SHP77 (cell line): ENCODE data around the gene PTPRO.

Experiments used
- DNase-seq, 2 experiments: peaks; one replicate each; lab custom pipeline; 2025; lab: John Stamatoyannopoulos, UW

The PTPRO gene

GRCh38 chr12:15322164-15323061 is at the start of gene PTPRO:
PTPRO (plus strand) TSS chr12:15322508.
- peak in 1 of 2 experiments; percentile 32 for DNase-seq

- DNase-seq, result no peak
Measured at GRCh38 chr12:15273896-15274295, 48.4 kb upstream of the PTPRO start.

- no peak for DNase-seq
Measured at GRCh38 chr12:15274561-15274967, 47.7 kb upstream of the PTPRO start.

- no peak for DNase-seq
Measured at GRCh38 chr12:15276088-15276698, 46.1 kb upstream of the PTPRO start.

DNA sequence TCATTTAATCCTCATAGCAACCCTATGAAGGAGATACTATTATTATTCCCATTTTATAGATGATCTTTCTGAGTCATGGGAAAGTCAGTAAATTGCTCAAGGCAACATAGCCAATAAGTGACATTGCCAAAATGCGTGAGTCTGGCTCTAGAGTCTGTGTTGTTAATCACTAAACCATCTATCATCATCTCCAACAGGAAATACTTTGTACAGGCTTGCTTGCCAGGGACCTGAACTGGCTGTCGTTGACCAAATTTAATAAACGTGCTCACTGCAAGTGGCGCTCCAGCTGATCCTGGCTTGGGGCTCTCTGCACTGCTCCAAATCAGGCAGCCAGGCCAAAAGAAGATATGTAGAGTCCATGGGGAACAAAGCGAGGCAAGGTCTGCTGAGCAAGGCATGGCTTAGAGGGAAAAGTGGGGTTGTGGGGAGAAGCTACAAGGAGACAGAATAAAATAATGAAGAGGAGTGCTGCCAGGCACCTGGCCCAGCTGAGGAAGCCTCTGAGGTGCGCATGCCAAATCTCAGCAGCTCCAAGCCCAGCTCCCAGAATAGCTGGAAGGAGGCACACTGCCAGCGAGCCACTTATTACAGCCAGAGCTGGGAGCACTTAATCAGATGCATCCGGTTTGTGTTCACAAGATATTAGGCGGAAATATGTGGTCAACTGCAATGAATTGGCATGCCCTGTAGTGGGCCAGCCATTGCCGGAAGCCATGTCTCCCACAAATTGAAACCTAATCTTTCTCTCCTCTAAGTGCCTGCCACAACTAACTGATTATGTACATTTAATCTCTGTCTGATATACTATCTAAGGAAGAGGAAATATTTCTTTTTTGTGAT is 43.3 kb upstream of the PTPRO start:
- DNase-seq, result no peak

DNA sequence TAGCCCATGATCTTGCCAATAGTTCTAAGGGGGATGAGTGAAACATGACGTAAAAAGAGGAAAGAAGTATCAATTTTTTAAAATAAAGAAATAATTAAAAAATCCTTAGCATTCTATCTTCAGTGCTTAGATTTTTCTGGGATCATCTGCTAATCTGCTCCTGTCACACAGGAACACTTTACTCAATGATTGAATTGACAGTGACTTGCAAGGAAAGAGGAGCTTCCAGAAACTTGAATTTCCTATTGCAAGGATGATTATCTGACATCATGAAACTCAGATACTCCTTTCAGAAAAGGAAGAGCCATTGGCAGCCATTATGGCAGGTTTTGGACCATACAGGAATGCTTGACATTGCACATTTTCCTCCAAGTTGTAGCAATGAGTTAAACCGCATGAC is 41.4 kb upstream of the PTPRO start:
- DNase-seq, result no peak

DNA sequence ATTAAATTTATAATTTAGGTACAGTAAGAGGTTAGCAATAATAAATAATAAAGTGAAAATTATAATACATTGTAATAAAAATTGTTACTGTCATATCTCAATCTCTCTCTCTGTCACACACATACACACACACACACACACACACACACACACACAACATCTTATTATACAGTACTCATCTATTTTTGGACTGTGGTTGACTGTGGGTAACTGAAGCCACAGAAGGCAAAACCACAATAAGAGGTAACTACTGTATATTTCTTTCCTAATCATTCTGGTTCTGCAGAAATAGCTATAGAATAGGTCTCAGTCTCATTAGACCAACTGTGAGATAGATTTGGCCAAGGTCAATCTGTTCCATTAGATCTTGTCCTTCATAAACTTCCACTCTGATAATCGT is 33.1 kb upstream of the PTPRO start:
- no peak for DNase-seq

DNA sequence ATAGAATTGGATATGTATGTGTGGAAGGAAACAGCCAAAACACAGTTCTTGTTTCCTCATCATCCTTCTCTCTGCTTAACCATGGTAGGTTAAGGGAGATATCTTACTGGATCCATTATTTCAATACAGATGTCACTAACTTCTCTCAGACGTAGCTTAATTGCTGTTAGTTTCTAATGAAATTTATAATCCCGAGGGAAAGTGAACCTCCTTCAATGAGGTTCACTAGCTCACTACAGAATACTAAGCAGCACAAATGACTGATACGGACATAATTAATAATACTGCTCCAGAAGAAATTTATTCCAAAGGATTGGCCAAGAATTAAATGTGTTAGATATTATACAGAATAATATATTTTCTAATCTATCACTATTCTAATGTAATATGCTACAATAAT is 28.6 kb upstream of the PTPRO start:
- DNase-seq, result no peak

GRCh38 chr12:15299947-15300346 is 22.4 kb upstream of the PTPRO start:
- DNase-seq, result no peak

DNA sequence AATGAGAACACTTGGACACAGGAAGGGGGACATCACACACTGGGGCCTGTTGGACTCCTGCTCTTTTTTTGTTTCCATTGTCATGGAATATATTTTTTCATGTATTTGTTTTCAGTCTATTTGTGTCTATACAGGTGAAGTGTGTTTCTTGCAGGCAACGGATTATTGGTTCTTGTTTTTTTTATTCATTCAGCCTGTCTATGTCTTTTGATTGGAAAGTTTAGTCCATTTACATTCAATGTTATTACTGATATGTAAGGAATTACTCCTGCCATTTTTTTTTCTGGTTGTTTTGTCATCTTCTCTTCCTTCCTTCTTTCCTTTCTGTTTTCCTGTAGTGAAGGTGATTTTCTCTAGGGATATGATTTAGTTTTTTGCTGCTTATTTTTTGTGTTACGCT is 18.0 kb upstream of the PTPRO start:
- DNase-seq, result no peak

- no peak for DNase-seq
Measured at GRCh38 chr12:15306605-15307004, 15.7 kb upstream of the PTPRO start.

GRCh38 chr12:15307079-15307478 is 15.2 kb upstream of the PTPRO start:
- no peak for DNase-seq

GRCh38 chr12:15318841-15319240 is 3.5 kb upstream of the PTPRO start:
- no peak for DNase-seq

DNA sequence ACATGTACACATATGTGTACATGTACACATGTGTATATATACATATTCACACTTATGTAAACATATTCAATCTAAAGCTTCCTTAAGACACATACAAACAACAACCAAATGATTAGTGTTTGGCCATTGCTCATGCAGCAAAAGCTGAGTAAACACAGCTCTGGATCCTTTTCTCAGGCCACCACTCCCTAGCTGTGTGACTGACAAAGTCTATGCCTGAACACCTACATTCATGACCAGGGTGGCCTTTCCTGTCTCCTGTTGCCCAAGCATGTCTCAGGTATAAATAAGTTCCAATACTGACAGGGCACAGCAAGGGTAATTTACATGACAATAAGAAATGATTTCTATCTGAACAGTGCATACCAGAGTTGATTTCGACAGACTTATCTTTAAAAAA is 1.4 kb upstream of the PTPRO start:
- DNase-seq, result peak in 1 of 2 experiments; percentile 11

DNA sequence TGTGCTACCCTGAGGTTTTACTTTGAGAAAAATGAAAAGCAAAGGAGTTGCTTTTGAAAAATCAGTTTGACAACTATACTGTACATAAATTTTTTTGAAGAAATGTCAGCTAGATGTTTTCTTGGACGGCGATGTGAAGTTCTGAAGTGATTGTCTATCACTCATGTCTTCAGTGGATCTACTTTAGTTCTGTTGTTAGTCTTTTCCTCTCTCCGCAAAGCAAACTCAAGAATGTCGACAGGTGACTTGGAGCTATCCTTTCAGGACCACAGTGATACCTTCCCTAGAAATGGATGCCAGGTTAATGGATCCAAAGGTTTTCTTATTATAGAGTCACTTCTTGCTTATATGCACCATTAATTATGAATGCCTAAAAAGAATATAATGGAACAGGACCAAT is 1.2 kb downstream of the PTPRO start:
- no peak for DNase-seq

DNA sequence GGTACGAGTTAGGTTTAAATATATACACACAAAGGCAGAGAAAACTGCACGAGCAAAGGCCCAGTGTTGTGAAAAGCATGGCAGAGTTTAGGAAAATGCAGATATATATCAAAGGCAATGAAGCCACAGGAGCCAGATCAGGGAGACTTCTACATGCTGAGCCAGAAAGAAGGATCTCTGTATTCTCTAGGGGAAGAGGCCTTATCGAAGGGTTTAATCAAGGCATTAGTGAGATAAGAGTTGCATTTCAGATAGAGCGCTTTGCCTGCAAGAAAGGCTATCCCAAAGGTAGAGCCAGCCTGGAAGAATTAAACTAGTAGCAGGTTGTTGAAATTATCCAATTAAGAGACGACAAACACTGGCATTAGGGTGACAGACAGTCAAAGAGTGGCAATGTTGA is 7.6 kb downstream of the PTPRO start:
- DNase-seq, result no peak

DNA sequence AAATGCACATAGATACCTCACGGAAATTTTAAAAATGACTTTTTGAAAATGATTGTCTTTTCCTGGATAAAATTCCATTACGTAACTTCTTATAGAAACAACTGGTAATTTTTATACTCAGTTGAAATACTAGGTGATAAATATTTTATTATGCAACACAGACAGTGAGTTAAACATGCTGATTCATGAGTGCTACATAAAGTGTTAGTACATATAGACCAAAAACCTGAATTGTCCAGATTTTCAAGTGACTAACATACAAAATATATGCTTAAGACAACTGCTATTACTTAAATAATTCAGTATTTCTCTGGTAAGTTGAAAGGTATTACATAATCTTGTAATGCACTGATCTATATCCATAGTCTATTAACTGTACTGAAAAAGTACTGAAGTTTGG is 11.9 kb downstream of the PTPRO start:
- no peak for DNase-seq

DNA sequence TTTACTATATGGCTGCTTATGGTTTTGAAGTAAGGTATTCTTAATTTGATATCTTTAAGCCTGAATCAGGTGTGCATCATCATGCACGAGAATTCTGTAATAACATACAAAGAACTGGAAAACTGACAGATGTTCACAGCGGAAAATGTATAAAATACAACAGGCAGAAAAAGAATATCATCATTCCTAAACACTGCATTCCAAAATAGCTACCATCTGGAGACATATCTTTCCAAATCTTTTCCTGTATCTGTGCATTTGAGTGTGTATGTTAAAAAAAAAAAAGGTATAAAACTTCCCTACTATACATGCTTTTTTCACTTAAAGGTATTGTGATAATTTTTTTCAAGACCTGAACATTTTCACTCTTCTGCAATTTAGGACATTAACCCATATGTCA is 13.7 kb downstream of the PTPRO start:
- no peak for DNase-seq

DNA sequence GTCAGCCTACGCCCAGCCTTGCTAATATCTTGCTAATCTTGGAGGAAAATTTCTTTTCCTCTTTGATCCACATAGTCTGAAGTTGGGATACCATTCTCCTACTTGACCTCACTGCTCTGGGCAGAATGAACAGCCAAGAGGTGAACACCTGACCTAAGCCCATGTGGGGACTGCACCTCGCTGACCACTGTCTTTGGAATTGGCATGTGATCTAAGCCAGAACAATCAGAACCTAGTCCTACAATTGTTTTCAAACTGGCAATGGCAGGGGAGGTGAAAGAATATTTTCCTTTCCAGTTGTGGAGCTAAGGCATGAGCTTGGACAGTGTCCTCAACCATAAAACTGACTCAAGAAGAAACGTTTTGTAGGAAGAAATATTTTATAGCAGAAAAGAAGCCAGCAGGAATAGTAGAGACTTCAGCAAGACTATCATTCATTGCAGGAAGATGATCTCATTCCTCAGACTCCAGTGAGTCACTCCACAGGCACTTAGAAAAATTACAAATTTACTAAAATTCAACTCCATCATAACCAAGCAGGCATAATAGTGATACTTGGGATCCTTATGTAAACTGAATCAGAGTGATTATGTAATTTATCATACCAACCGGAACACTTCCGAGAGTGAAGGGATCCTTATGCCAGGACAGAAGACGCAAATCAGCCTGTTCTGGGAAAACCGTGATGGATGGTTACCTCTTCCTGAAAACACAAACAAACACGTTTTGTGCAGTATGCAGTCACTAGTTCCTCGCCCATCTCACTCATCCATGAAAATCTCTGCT is 14.7 kb downstream of the PTPRO start:
- DNase-seq, result no peak

- no peak for DNase-seq
Measured at GRCh38 chr12:15341371-15341770, 19.1 kb downstream of the PTPRO start.

DNA sequence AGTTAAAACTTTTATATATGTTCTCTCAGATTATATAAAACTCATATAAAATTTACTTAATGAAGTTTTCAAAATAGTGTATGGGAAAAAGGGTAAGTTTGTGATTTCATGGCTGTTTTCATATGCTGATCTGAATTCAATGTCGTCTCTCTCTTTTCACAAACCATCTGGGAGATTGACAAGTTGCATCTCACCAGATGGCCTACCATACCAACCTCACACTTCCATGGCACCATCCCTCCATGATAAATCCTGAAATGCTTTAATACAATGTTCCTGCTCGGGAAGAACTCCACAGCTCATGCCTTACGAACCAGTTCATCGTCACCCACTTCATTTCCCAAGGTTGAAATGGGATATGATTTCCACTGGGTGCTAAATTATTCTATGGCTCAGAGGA is 22.3 kb downstream of the PTPRO start:
- DNase-seq, result no peak

DNA sequence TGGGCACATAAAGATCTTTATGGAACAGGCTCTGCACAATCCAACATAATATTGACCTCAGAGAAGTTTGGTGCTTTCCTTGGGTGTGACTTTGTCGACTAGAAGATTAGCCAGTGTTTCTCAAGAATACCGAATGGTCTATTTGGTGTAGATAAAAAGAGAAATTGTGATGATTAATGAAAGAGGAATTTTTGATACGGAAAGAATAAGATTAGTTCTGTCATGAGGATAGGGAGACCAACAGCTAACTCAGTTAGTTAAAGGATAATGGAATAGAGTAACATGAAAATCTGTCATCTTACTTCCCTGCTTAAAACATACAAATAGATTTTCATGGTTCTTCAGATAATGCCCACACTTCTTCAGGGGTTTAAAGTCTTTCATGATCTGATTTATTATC is 24.2 kb downstream of the PTPRO start:
- no peak for DNase-seq
